Stimulated activated CD4-positive, alpha-beta T cell treated with anti-CD3 and anti-CD28 coated beads, Interleukin-4, amount 100 ng/mL, for 48 hours (primary cell): Measurements from ENCODE around the gene KLF7.

Experiments
- DNase-seq, 2 donors: peaks; one replicate each; pipeline ENCODE4 v3.0.0-alpha.2; 2020; ENCODE audit warnings: low read depth in 2 of 2

The KLF7 gene

DNA sequence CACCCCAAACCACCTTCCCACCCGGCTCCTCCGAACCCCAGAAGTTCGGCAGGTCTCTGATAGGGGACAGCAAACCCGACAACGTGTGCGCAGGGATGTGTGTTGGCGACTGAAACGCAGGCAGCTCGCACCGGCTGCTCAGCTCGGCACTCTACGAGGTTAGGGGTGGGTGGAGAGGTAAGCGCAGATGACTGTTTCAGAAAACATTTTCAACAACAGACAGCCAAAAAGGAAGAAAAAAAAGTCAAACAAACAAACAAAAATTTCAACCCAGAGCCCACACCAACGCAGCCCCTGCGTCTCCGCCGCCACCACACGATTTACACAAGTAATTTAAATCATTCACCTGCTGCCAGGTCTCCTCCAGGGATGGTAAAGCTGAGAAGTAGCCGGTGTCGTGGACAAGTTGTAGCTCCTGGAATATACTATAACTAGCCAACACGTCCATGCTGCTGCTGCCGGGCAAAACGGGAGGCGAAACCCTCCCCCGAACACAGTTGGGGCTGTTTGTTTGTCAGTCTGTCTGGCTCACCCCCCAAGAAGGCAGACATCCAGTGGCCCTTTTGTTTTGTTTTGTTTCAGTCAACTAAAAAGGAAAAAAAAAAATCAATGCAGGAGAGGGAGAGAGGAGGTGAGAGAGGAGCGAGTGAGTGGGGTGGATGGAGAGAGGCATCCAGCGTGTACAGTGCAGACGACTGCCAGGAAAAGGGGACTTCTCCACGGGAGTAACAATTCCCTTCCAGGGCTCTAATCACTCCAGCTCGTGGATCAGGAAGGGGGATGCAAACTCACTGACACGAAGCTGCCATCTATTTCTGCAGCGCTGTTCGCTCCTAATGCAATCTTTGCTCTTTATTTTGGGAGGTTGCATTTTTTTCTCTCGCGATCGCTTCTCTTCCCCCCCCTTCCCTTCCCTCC lies at the start of gene KLF7:
KLF7 (minus strand) TSS at position 828 of the 918 bp plus-strand sequence; CDS start at position 448, 380 bp downstream.
- DNase-seq = peak; percentile 43 to 46

DNA sequence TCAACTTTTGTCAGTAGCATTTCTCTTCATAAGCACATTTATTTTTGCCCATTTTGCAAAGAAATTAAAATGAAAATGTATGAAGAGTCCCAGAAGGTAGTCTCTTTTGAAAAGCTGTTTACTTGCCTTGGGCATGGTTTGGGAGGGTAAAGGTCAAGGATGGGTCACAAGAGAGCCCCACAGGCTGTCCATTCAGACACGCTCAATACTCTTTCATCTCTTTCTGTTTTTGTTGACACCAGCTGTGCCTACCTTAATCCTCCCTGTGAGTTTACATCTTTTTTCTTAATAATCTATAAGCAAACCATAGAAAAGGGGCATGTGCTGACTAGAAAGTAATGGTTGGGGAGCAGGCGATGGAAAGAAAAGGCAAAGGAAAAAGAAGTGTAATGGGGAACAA lies 49.6 kb upstream of the KLF7 start:
- no peak for DNase-seq

DNA sequence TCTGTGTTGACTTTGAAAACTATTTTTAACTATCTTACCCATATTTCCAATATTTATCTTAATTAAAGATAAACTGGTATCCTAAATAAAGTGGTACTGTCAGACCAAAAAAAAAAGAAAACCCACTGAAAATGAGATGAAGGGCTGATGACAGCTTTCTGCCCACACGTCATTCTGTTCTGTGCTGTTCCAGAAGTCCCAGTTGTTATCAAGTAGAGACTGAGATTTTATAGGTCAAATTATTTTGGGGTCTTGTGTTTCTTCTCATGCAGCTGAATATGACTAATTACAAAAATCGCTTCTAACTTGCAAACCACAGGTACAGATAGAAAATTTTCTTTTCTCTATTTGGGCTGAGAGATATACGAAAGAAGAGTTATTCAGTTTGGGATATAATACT lies 48.7 kb upstream of the KLF7 start:
- DNase-seq = no peak

DNA sequence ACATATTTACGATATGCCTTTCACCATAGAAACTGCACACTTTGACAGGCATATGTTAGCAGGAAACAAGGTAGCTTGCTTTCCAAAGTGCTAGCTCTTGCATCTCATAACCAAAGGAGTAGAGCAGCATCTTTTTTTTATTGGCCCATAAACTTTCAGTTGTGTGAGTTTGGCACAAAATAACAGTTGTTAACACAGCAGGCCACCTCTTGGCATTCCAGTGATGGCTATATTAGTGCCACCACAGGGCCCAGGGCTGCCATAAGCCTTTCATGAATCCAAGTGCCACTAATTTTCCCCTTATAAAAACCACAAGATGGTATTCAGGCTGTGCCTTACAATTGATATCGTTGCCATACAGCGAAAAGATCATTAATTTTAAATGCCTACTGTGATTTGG lies 40.3 kb upstream of the KLF7 start:
- DNase-seq = no peak

DNA sequence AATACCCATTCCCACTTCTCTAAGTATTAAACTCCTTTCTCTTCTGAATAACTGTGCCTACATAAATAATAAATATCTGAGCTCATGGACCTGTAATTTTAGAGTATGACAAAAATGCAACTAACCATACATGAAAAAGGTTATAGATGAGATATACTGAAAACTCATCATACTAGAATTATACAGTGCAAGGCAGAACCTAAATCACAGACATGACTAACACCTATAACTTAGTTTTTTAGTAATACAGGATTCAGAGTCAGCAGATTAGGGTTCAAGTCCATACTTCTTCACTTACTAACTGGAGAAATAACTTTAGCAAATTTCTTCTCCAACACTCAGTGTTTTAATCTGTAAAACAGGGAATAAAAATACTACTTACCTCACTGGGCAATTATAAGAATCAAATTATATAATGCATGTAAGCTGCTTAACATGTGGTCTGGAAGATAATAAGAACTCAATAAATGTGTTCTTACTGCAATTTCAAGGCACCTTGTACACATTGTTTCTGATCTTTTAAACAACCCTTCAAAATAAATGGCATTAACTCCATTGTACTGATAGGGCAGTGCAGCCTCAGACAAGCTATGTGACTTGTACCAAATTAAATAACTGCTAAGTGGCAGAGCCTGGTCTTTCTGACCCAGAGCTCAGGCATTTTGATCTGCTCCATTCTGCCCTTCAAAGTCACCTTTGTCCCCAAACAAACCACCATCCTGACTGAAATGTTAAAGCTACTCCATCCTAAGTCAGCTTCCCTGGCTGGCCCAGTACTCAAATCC lies 39.6 kb upstream of the KLF7 start:
- no peak for DNase-seq

DNA sequence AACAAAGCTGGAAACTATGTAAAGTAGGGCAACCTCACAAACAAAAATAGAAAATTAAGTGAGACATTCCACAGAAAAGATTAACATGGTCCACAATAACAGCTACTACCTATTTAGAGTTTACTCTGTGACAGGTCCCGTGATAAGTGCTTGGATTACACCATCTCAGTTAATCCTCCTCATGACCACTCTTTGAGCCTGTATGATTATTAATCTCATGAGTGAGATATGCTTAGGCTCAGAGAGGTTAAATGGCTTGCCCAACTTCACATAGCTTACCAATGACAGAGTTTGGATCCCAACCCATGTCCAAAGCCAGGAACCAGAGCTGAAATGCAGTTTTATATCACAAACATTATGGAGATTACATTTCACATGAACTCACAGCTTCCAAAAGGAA lies 37.3 kb upstream of the KLF7 start:
- no peak for DNase-seq

DNA sequence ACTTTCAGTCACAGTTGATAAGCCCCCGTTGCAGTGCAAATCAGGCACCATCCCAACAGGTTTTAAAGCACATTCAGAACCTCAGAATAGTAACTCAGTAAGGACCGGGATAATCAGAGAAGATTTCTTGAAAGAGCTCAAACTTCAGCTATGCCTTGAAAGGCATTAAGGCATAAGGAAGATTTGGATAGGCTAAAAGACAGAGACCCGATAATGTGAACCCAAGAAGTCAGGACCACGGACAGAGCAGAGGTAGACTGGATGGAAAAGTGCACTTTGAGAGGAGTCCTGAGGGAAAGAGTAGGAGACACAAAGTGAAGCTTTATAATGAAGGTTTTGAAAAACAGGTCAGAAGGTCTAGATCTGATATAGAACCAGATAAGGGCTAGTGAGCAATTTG lies 36.9 kb upstream of the KLF7 start:
- DNase-seq = no peak

DNA sequence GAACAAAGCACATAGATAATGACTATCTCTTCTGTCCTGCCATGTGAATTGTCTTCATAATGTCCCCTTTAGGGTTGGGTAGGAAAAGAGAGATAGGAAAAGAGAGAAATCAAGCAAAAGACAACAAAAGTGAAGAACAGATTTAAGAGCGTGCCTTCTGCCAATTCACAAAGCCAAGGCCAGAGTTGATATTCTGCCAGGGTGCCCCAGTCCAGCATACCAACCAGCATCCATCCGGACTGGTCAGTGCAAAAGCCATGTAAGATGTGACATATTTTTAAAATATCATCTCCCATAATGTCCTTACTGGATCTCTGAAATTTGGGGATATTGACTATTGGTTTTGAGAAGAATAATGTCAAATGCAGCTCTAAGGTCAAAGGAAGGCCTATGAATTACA lies 35.7 kb upstream of the KLF7 start:
- no peak for DNase-seq

DNA sequence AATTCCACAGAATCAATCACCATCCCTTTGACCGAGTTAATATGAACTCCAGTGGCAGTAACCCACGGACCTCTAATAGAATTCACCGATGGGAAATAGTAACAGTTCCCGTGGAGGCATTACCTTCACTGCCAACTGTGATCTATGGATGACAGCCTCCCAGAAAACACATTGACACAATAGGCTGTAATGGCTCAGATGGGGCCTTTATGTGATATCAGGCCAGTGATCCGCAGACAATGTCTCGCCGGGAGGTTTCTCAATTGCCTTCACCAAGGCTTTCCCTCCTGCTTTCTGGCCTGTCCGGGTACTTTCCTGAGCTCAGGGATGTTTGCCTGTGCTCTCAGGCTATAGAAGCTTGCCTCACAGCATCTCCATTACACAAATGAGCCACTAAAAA lies 34.4 kb upstream of the KLF7 start:
- DNase-seq = no peak

DNA sequence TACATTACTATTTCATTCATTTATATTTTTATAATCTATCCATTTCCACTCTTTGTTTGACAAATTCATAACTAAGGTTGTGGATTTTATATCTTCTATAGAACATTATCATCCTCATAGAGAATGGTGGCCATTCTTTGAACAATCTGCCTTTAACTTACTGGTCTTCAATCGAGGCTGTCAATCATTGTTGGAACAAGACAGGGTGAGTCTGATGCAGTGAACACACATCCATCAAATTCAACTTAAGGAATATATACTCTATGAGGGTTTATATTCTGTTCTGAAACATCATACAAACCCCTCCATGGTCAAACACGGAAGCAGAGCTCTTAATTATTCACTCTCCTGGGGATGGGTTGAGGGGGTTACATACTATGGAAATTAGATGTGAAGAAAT lies 28.3 kb upstream of the KLF7 start:
- no peak for DNase-seq

DNA sequence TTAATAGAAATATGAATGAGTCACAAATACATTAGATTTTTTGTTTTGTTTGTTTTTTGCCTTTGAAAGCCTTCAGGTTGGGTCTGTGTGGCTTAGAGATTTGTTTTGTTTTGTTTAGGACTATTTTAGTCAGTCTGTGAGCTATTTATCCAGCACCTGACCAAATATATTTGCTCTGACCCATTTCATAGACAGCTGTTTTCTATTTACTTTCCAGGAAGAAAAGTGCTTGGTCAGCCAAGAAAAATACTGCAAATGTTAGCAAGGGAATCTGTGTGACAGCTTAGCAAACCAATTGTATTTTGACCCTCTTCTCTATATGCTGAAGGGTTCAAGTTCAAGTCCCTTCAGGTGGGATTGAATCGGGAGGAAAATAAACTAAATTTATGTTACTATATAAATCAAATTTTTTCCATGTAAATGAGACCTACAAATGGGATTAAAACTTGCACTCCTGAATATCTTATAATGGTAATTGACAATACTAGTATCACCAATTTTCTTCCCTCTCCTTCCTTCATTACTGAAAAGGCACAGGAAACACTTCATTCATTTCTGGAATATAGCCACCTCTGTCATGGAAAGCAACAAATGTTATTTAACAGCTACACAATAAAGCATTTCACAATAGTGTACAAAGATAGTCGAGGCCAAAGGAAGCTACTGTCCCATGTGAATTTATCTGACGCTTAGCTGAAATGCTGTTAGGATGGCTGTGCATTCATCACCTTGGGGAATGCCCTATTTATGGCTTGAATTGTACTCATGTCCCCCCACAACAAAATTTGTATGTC lies 23.1 kb upstream of the KLF7 start:
- DNase-seq = no peak

DNA sequence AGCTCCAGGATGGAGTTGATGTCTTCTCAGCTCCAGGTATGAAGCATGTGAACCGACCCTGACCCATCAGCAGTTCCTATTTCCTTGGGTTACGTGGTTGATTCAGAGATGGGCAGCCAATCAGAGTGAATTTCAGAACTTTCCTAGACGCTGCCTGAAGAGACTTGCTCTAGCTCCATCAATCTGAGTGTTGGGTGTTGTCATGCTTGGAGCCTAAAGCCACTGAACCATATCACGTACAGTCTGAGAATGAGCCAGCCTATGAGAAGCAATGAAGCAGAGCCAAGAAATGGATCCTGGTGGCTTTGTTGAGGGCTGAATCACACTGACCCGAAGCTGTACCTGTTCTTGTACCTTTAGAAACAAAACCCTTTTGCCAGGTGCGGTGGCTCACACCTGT lies 19.6 kb upstream of the KLF7 start:
- no peak for DNase-seq

DNA sequence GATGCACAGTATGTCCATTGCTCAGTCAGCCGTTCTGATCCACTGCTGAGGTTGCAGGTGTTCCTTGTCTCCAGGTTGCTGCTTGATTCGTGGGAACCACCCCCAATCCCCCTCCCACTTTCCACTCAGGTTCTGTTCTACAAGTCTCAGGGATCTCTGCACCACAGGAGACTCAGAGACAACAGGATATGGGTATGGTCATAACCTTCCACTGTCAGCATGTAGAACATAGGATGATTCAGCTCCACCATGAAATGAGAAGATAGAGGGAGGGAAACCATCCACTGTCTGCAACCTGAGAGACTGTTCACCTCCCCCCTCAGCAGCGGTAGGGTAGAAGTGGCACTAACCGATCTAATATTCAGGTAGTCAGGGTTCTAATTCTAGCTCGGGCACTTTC lies 19.0 kb upstream of the KLF7 start:
- DNase-seq = peak in 1 of 2 donors; percentile 4

DNA sequence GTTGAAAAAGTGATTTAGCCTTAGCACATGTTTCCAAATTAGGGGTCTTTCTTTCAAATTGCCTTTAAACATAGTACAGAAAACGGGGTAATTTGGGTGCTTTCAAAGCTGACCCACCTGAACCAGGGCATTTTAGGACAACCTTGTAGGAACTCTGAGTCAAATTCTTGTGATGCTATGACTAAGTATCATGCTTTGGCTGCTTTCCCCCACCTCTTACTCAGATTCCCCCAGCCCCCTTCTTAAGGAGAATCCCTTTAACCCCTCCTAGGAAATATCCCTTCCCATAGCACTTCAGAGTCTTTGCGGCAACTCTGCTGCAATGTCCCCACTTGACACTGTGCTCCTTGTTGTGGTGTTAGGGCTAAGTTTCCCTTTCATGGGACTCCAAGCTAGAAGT lies 18.6 kb upstream of the KLF7 start:
- DNase-seq = no peak

DNA sequence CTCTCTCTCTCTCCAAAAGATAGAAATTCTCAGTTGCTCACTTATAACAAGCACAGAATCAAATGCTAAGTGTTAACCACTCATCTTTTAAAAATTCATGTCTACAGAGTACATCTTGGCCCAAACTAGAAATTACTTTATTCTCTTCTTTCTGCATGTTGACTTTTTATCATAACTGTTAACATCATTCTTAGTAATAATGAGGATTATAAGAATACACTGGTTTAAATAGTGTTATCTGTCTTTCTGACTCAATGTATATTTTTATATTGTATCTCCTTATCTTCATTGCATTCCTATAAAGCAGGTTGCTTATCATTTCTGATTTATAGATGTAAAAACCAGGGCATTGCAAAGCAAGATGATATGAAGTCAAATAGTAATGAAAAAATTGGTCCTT lies 17.8 kb upstream of the KLF7 start:
- DNase-seq = no peak

DNA sequence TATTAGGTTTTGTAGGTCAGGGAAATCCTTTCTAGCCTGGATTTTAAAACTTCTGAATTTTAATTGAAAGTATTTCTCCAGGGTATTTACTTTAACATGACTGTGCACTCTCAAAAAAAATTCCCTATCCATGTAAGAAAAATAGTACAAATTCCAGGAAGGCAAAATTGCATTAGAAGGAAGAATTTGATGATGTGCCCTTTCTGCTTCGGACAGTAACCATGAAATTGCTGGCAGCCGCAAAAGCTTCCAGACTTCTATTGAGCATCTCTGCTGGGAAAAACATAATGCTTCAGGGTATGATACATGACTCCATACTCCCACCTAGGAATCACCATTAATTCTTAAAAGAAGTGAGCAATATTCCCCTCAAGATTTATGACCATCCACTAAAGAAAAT lies 17.2 kb upstream of the KLF7 start:
- no peak for DNase-seq

DNA sequence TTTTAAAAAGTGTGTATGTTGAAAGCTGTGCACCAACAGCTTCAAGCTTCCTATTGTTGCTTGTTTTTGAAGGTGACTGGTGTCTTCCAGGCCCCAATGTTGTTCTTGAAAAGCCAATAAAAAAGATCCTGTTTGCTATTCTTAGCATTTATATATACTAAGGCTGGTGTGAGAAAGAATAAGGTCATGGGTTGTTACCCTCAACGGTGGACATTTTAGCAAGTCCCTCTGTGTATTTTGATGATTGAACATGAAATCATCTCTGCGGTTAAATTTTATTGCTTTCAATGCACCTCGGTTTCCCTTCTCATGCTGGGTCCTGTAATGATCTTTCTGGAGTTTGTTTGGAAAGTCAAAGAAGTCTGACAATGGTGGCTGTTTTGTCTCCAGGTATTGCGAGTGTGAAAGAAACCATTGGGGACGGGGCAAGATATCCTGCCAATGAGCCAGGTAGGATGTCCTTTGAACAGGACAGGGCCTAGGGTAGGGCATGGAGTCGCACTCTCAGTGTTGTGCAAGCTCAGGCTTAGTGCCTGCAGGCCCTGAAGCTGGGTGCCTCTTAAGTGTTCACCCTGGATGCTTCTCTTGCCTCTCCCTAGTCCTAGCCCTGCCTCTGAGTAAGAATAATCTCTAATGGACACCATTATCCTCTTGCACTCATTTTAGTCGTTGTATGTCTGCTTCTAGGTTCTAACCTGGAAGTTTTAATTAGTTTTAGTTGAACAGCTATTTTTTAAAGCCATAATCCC lies 16.0 kb upstream of the KLF7 start:
- no peak for DNase-seq

DNA sequence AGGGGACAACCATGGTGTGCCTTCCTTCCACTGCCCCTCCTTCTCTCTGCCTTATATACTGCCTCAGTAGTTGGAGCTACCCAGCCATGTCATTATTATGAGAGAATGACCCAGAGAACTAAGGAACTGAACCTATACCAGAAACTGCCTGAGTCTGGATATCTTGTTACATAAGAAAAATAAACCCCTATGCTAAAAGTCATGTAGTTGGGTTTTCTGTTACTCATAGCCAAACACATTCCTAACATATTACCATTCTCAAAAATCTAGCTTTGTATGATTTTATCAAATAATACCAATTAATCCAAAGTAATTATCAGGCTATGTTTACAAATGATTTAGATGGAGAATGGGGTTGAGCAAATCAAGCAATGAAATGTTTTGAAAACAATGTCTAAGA lies 15.0 kb upstream of the KLF7 start:
- no peak for DNase-seq

DNA sequence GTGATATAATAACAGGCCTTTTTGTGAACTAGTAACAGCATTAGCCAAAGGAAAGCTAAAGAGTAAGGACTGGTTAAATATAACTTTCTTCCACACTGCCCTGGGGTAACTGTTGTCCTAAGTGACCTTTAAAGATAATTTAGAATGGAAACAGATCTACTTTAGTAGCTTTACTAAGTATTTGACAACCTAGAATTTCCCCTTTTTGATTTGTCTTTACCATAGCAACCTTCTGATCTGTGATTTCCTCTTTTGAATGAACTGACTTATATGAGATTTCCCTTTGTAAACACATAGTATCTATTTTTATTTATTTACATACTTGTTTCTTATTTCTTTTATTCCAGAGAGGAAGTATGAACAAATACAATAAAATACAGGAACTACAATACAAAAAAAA lies 10.5 kb upstream of the KLF7 start:
- no peak for DNase-seq

DNA sequence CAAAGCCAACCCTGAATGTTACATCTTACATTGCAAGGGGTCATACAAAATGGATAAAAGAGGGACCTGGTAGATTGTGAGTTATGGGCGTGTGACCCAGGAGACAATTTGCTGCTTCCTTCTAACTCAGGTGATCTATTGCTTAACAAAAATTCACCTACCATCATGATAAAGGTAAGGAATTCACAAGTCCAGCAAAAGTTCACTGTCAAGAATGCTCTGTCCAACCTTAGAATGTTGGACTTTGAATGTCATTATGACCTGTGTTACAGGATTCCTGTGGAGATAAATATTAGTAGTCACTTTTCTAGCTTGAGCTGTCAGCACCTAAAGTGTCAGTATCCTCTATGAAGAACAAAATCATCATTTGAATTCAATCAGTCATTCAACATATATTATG lies 7.9 kb upstream of the KLF7 start:
- no peak for DNase-seq

DNA sequence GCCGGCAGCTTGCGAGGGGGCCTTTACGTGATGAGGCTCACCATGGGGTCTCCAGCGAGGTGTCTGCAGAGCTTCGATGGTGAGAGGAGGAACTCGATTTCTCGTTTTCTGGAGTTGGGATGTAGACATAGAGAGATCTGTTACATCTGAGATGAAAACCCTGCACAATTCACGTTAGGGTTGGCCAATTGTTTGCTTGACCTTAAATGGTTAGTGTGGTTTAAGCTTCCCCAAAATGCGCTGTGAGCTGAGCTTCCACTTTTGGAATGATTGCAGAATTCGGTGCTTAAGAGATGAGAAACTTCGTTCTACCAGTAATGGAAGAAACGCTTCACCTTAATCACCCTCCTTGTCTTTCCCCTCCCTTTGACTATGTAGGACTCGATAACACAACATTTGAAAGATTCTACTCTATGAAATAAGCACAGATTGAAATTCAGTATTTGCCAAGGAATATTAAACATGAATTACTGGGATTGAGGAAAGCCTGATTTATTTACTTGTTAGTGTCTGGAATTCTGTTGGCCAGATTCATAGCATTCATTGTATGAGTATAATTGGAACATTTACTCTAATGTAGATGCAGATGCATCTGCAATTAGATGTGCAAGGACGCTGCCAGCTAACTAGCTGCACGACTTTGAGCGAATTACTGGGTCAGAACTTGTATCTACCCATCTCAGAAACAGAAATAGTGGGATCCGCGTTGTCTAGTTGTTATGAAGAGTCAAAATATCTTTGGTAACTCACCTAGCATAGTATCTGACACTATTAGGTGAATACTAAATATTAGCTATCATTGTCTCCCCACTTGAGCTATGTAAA lies 1.6 kb upstream of the KLF7 start:
- DNase-seq = no peak
